ENCODE measurements around the gene PLEKHG4B.
"Not testable (repeated sequence)": the region's sequence is repeated elsewhere in the genome, so short reads cannot be mapped to it uniquely, and the experiment has no call there.

The PLEKHG4B gene

DNA sequence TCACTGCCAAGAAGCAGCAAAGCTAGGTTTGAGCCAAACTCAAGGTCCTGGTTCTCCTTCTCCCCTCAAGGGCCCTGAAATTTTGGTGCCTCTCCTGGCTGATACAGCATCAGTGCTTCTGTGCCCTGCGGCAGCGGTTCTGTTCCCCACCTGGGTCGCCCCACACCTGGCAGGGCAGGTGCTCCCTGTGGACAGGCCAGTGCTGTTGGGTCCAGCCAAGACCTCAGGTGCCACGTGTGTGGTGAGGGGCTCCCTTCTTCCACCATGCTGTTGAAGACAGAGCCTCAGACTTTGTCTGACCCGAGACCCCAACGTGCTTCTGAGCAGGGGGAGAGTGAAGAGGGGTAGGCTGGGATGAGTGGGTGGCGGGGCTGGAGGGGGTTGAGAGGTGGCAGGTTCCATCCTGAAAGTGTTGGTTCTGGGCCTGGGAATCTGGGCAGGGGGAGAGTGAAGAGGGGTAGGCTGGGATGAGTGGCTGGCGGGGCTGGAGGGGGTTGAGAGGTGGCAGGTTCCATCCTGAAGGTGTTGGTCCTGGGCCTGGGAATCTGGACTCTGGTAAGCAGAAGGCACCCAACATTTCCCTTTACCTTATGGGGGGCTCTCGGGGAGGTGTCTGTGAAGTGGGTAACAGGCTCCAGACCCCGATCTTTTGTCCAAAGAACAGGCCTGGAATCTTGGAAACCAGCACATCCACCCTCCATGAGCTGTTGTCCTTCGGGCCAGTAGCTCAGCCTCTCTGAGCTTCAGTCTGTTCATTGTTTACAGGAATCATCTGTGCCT is 2.3 kb downstream of the PLEKHG4B start:
- DNase-seq = no peak

DNA sequence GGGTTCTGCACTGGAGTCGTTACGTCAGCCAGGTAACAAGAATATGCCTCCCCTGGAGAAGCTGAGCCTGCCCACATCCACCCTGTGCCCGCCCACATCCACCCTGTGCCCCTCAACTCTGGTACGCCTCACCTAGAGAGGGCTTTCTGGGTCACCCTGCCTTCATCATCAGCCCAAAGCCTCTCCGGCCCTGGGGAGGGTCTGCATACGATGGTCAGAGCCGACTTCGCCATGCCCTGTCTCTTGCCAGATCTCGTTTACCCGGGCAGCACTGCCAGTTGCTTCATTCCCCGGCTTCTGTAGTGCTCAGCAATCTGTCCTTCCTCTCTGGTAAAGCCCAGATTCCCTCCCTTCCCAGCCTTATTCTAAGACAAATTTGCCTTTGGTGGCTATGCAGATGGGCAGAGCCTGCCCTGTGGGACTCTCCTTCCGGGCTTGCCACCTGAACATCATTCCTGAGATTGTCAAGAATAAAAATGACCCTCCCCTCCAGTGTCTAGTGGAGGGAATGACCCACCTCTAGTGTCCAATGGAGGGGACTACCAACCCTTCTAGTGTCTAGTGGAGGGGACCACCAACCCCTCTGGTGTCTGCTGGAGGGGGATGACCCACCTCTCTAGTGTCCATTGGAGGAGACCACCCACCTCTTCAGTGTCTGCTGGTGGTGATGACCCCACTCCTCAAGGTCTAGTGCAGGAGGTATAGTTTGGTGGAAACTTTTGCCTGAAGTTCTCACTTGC is 3.4 kb downstream of the PLEKHG4B start:
- DNase-seq = no peak

- DNase-seq = no peak
Observed at GRCh38 chr5:96976-97660, 5.2 kb downstream of the PLEKHG4B start.

DNA sequence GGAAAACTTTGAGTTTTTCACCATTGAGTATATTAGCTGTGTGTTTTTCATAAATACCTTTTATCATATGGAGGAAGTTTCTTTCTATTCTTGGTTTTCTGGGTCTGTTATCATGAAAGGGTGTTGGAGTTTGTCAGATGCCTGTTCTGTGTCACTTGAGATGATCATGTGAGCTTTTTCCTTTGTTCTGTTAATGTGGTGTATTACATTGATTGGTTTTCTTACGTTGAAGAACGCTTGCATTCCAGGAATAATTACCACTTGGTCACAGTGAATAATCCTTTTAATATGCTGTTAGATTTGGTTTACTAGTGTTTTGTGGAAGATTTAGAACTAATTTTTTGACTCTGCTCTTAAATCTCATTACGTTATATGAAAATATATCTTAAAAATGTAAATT is 7.8 kb downstream of the PLEKHG4B start:
- DNase-seq = no peak

DNA sequence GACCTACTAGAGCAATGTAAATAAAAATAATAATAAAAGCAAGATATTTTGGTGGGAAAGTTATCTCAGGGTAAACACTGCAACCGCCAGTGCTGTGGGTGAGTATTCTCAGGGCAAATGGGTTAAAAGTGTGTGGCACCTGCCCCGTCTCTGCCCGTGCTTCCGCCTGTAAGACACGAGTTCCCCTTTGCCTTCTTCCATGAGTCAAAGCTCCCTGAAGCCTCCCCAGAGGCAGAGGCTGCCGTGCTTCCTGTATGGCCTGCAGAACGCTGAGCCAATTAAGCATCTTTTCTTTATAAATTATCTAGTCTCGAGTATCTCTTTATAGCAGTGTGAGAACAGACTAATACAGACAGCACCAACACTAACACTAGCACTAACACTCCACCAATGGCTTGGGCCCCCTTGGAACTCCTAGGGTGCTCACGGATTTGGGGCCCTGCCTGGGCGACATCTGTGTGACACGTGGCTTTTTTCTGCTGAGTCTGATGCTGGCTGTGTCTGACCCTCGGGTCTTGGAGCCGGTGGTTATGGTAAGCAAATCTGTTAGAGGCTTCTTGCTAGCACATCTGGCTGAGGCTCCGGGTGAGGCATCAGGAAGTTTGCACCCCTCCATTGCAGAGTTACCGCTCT is 10.6 kb downstream of the PLEKHG4B start:
- DNase-seq = no peak

- not testable (repeated sequence) for DNase-seq
Observed at GRCh38 chr5:104106-104505, 12.1 kb downstream of the PLEKHG4B start.

DNA sequence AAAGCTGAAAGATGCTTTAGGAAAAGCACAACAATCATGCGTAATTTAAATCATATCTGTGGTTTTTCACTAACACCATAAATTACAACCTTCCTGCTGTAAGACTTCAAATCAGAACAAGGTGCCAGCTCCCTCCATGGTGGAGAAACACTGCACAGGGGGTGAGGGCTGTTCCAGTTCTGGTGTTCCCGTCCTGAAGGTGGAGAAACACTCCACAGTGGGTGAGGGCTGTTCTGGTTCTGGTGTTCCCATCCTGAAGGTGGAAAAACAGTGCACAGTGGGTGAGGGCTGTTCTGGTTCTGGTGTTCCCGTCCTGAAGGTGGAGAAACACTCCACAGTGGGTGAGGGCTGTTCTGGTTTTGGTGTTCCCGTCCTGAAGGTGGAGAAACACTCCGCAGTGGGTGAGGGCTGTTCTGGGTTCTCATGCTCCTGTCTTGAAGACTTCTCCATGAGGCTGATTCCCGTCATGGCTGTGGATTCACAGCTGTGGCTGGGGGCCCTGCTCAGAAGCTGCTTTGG is 12.9 kb downstream of the PLEKHG4B start:
- no peak for DNase-seq

DNA sequence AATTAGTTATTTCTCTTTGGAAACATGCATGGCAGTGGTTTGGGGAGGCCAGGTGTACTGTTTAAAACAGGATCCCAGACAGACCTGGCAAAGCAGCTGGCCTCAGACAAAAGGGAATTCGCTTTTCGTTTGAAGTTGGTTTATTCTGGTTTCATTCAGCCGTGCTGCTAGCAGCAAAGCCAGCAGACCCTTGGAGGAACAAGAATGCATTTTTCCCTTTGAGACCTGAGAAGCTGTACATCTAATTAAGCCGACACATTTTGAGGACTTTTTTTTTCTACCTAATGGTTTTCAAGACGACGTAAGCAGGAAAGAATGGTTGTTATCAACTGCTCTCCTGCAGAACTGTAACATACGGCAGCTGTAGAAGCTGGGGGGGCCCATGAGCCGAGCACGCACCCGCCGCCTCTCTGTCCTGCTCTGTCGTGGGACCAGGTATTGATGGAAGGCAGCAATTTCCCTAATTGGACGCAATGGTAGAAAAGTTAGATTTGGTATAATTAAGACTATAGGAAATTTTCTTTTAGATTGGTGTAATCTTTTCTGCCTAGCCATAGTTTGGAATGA is 13.6 kb downstream of the PLEKHG4B start:
- no peak for DNase-seq

- DNase-seq = no peak
Observed at GRCh38 chr5:106587-106986, 14.6 kb downstream of the PLEKHG4B start.

DNA sequence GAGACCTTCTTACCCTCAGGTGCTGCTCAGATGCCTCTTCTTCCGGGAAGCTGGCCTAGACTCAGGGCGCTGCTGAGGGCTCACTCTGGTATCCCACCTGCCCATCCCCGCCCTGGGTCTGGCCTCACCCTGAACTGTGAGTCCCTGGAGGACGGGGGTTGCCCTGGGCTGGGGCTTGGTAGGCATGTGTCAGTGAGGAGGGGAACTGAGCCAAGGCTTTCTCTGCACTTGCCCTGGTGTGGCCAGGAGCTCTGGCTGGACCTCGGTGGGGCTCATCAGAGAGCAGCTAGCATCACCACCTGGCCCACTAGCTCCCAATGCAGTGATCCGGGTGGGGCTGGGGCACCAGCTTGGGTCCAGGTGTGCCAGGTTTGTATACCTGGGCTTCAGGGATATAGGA is 15.6 kb downstream of the PLEKHG4B start:
- DNase-seq = no peak

DNA sequence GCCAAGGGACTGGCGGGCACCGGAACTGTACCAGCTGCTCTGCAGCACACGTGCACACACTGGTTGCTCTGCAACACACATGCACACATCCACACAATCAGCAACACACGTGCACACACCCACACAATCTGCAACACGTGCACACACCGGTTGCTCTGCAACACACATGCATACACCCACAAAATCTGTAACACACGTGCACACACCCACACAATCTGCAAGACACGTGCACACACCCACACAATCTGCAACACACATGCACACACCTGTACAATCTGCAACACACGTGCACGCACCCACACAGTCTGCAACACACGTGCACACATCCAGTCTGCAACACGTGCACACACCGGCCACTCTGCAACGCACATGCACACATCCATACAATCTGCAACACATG is 17.9 kb downstream of the PLEKHG4B start:
- DNase-seq = no peak

DNA sequence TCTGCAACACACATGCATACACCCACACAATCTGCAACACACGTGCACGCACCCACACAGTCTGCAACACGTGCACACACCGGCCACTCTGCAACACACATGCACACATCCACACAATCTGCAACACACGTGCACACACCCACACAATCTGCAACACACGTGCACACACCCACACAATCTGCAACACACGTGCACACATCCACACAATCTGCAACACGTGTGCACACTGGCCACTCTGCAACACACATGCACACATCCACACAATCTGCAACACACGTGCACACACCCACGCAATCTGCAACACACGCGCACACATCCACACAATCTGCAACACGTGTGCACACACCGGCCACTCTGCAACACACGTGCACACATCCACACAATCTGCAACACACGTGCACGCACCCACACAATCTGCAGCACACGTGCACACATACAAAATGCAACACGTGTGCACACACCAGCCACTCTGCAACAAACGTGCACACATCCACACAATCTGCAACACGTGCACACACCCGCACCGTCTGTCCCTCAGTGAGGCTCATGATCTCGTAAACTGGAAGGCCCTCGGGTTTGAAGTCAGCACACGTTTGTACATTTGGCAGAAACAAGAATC is 18.4 kb downstream of the PLEKHG4B start:
- no peak for DNase-seq

GRCh38 chr5:111171-111570 is 19.2 kb downstream of the PLEKHG4B start:
- DNase-seq = no peak

- no peak for DNase-seq
Observed at GRCh38 chr5:119486-120097, 27.6 kb downstream of the PLEKHG4B start.

- no peak for DNase-seq
Observed at GRCh38 chr5:121432-121831, 29.5 kb downstream of the PLEKHG4B start.

GRCh38 chr5:125815-126214 is 33.8 kb downstream of the PLEKHG4B start:
- no peak for DNase-seq

DNA sequence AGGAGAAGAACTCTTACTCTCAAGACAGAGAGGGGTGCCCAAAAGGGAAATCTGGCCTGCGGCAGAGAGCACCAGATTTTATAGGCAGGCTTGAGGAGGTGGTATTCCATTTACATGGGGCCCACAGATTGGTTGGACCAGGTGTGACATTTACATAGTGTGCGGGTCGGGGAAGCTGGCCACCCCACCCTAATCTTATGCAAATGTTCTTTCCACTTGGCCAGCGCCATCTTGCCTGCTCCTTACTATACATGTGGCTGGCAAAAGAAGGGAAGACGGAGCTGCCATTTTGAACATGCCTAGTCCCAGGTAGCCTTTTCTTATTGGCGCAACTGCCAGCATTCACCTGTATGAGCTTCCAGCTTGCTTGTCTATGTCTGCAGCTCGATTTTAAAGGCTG is 34.8 kb downstream of the PLEKHG4B start:
- no peak for DNase-seq

- DNase-seq = no peak
Observed at GRCh38 chr5:127886-128285, 35.9 kb downstream of the PLEKHG4B start.

GRCh38 chr5:128446-128845 is 36.5 kb downstream of the PLEKHG4B start:
- DNase-seq = no peak

DNA sequence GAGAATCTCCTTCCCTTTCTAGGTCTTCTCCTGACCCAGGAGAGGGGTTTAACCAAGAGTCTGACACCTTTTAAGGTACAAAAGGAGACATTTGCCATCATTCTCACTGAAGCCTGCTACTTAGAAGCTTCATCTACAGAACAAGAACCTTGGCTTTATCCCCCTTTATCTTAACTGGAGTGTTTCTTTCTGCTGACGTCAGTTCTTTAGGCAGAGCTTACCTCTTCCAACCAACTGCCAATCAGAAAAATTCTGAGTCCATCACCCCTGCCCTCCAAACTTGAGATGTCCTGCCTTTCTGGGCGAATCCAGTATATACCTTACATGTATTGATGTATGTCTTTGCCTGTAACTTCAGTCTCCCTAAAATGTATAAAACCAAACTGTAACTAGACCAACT is 37.2 kb downstream of the PLEKHG4B start:
- no peak for DNase-seq

DNA sequence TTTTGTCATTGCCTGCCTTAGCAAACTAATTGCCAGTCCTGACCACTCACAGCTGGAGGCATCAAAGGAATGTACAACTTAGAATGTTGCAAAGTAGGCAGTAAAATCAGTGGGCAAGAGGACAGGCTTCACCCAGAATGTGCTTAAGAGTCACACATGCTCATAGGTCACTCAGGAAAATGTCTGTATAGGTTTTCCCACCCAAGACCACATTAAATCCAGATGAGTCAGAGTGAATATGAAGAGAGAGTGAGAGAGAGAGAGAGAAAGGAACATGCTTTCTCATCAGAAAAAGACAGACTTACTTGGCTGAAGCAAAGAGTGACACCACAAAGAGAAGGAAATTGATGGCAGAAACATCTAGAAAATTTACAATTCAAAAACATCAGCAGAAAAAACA is 37.9 kb downstream of the PLEKHG4B start:
- DNase-seq = no peak

DNA sequence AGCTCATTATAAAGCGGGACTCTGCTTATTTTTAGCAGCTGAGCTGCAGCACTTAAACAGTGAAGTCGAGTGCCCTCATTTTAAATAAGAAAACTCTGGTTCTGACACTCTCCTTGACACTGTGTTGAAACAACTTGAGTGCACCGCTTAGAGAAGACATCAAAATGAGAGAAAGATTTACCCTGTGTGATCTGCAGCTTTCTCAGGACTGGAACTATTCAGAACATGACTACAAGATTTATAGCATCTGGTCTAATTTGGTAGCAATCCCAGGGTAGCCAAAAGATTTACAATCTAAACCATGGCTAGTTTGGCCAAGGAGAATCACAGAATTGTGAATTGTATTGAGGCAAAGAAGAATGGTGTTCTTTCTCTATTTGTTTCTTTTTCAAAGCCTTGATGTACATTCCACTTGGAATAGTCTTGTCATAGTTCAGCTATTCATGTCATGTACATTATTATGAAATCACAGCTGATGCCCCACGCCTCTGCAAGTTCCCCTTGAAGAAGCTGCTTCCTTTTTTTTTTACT is 38.7 kb downstream of the PLEKHG4B start:
- no peak for DNase-seq

All from CD4-positive, alpha-beta T cell treated with Interleukin-4 for 1 hour (primary cell).